ENCODE measurements around the gene CIBAR2. TPM values are rescaled to one million over a fixed set of nuclear protein-coding genes. Genes with fewer than 3 reads are reported as not detected.

Gene CIBAR2
- total and polyA plus RNA-seq, 10 of the 15 experiments (the other 5 are each of a cell fraction or from before 2014, with no cell fraction given) = 0.05 to 0.16 (median 0.07) TPM; not detected in 7

GRCh38 chr16:85114909-85115567, 2.8 kb upstream of the CIBAR2 start (continued):
- TF ChIP-seq SKIL (IDR thresholded peaks at IDR 0.05; ENCODE audit: low read depth, poor library complexity, severe bottlenecking) (peak; percentile 85), POLR2A (IDR thresholded peaks at IDR 0.05; ENCODE audit: low read depth, low read length) (no peak), EP300 (IDR thresholded peaks at IDR 0.05; ENCODE audit: borderline replicate concordance in 1 of 2, control insufficient read depth in 1 of 2, low read depth in 2 of 2, low read length in 2 of 2) (no peak), YY1 (IDR thresholded peaks at IDR 0.05; ENCODE audit: low read depth, low read length) (peak; percentile 77)

- Histone ChIP-seq H3K79me2 (ENCODE audit: control insufficient read depth, insufficient read depth, low read length) (no peaks in the 10 kb centered on the region), H3K36me3 (ENCODE audit: control insufficient read depth in 2 of 2, insufficient read depth in 2 of 2, low read length in 1 of 2) (no peaks in the 10 kb centered on the region), H4K20me1 (ENCODE audit: control insufficient read depth, insufficient read depth) (no peaks in the 10 kb centered on the region), H3K9ac (ENCODE audit: control insufficient read depth, insufficient read depth, low read length) (no peak overlapping the region), H3K27ac (ENCODE audit: control insufficient read depth, insufficient read depth) (no peak overlapping the region), H3K27me3 (replicated peaks in 1 of 2; ENCODE audit: control insufficient read depth in 2 of 2, insufficient read depth in 2 of 2, low read length in 1 of 2) (no peaks in the 10 kb centered on the region), H3K4me3 (no peak overlapping the region), H3K9me3 (replicated peaks; ENCODE audit: control insufficient read depth, insufficient read depth, low read length) (no peaks in the 10 kb centered on the region; the same call in 2 of the 3 replicates), H3K4me1 (ENCODE audit: control insufficient read depth, insufficient read depth, low read length) (peaks cover 2% of the 10 kb centered on the region; the same call in 1 of the 2 replicates), H2AFZ (ENCODE audit: control insufficient read depth, low read depth, low read length) (no peak overlapping the region), H3K4me2 (ENCODE audit: control insufficient read depth, insufficient read depth) (no peak overlapping the region)
- ChIA-PET RAD21 (ENCODE audit: unreplicated experiment) (interaction anchor here (1.1 to 1.5 kb wide), 4 partner anchors 60 to 195 kb away, joined by 3 to 10 read pairs (median 7); no protein-coding TSS in a partner anchor), SMC1A (ENCODE audit: uncharacterized antibody, unreplicated experiment) (interaction anchor here (1.1 to 1.6 kb wide), 4 partner anchors 8 to 188 kb away, joined by 4 to 10 read pairs (median 6); no protein-coding TSS in a partner anchor), CTCF (interaction anchor here (1.1 to 4.2 kb wide), 9 partner anchors 9 to 605 kb away, joined by 3 to 26 read pairs (median 7); no protein-coding TSS in a partner anchor), POLR2A (interaction anchor here (0.5 kb wide), 1 partner anchor 102 kb away, joined by 3 read pairs; no protein-coding TSS in a partner anchor)
- no TSS peak for BruUV-seq (replicated peaks)
- in situ Hi-C loops (cut with MboI) = no loop called here
- DNase-seq (ENCODE audit: low read depth, low spot score) (no peak), ATAC-seq (no peak), FAIRE-seq (no peak)
- WGBS (ENCODE audit: insufficient coverage, insufficient replicate concordance, low lambda C conversion rate, missing lambda C conversion rate) = 52% methylated on average over 13 of the region's 14 CpGs
- intact Hi-C loops (cut with micrococcal nuclease; ENCODE audit: unreplicated experiment) = loop anchor here (10.0 kb wide), 2 partner anchors 161 to 221 kb away; no protein-coding TSS in a partner anchor
- TF ChIP-seq NKRF (conservative IDR thresholded peaks at IDR 0.05) (no peak), RUNX3 (IDR thresholded peaks at IDR 0.05; ENCODE audit: low read length) (no peak), RAD21 (IDR thresholded peaks at IDR 0.05; ENCODE audit: insufficient read depth, low read depth, low read length) (no peak), NRF1 (conservative IDR thresholded peaks at IDR 0.05; ENCODE audit: low read depth, low read length) (no peak), E4F1 (IDR thresholded peaks at IDR 0.05; ENCODE audit: borderline replicate concordance, partially characterized antibody) (no peak), SREBF1 (IDR thresholded peaks at IDR 0.05; ENCODE audit: low read length) (no peak), CTCF (IDR thresholded peaks at IDR 0.05 in 2 of 3, conservative IDR thresholded peaks at IDR 0.05 in 1 of 3; ENCODE audit: control insufficient read depth in 2 of 3, extremely low read depth in 1 of 3, insufficient read depth in 1 of 3, low read depth in 3 of 3, low read length in 3 of 3) (no peak), ATF7 (IDR thresholded peaks at IDR 0.05; ENCODE audit: low read depth) (no peak)
Measured at GRCh38 chr16:85113913-85114312, 1.6 kb upstream of the CIBAR2 start.
